Activated naive CD8-positive, alpha-beta T cell (primary cell): ENCODE results near the gene MORC3.

ENCODE experiments used
- H3K27ac Mint-ChIP-seq: one replicate; pipeline ENCODE4 v1.8.0; 2021; ENCODE audit warnings: mixed read lengths
- H3K27me3 Mint-ChIP-seq: one replicate; pipeline ENCODE4 v1.8.0; 2021; ENCODE audit warnings: mixed read lengths
- H3K36me3 Mint-ChIP-seq: one replicate; pipeline ENCODE4 v1.8.0; 2021; ENCODE audit warnings: mixed read lengths
- H3K4me1 Mint-ChIP-seq: one replicate; pipeline ENCODE4 v1.8.0; 2021; ENCODE audit warnings: low read depth, mixed read lengths
- H3K4me3 Mint-ChIP-seq: one replicate; pipeline ENCODE4 v1.8.0; 2021; ENCODE audit warnings: mild to moderate bottlenecking, mixed read lengths
- H3K9me3 Mint-ChIP-seq: one replicate; pipeline ENCODE4 v1.8.0; 2021; ENCODE audit warnings: low read depth, mixed read lengths

Gene MORC3

DNA sequence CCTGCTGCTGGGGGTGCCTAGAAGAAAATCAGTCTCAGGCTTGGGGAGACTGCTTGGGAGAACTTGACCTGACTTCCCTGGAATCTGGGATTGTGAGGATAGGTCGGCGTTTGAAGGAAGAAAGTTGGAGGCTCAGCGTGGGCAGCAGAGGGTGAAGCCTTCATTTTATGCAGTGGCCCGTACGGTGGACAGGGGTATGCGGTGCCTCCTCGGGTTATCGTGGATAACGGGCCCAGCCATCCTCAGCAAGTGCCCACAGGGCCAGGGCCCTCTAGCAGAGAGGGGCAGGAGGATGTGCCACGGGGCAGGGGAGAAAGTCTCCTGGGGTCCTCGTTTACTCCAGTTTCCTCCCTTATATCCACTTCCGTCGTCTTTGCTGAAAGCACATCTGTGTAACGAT, 99.2 kb downstream of the MORC3 start:
- Mint-ChIP-seq H3K4me3 (no peak overlapping the region), H3K27me3 (no peaks in the 10 kb centered on the region), H3K4me1 (no peaks in the 10 kb centered on the region), H3K9me3 (no peaks in the 10 kb centered on the region), H3K36me3 (peaks cover 3% of the 10 kb centered on the region), H3K27ac (no peak overlapping the region)

GRCh38 chr21:36419996-36420395, 100.0 kb downstream of the MORC3 start:
- Mint-ChIP-seq H3K4me1 (no peaks in the 10 kb centered on the region), H3K27me3 (no peaks in the 10 kb centered on the region), H3K27ac (no peak overlapping the region), H3K4me3 (no peak overlapping the region), H3K9me3 (no peaks in the 10 kb centered on the region), H3K36me3 (peaks cover 3% of the 10 kb centered on the region)

- Mint-ChIP-seq H3K27me3 (no peaks in the 10 kb centered on the region), H3K4me3 (no peak overlapping the region)
Measured at GRCh38 chr21:36420571-36421339, 100.8 kb downstream of the MORC3 start.

GRCh38 chr21:36422279-36423098, 102.5 kb downstream of the MORC3 start:
- Mint-ChIP-seq H3K27ac (no peak overlapping the region), H3K4me3 (no peak overlapping the region), H3K4me1 (no peaks in the 10 kb centered on the region), H3K36me3 (no peaks in the 10 kb centered on the region), H3K27me3 (no peaks in the 10 kb centered on the region), H3K9me3 (no peaks in the 10 kb centered on the region)

More at GRCh38 chr21:36420571-36421339, 100.8 kb downstream of the MORC3 start:
- no peaks in the 10 kb centered on the region for H3K9me3 Mint-ChIP-seq
- no peak overlapping the region for H3K27ac Mint-ChIP-seq
- H3K4me1 Mint-ChIP-seq = no peaks in the 10 kb centered on the region
- H3K36me3 Mint-ChIP-seq = peaks cover 3% of the 10 kb centered on the region

GRCh38 chr21:36423771-36424433, 103.9 kb downstream of the MORC3 start:
- Mint-ChIP-seq H3K4me1 (no peaks in the 10 kb centered on the region), H3K9me3 (no peaks in the 10 kb centered on the region), H3K36me3 (no peaks in the 10 kb centered on the region), H3K27ac (no peak overlapping the region), H3K4me3 (no peak overlapping the region), H3K27me3 (no peaks in the 10 kb centered on the region)

DNA sequence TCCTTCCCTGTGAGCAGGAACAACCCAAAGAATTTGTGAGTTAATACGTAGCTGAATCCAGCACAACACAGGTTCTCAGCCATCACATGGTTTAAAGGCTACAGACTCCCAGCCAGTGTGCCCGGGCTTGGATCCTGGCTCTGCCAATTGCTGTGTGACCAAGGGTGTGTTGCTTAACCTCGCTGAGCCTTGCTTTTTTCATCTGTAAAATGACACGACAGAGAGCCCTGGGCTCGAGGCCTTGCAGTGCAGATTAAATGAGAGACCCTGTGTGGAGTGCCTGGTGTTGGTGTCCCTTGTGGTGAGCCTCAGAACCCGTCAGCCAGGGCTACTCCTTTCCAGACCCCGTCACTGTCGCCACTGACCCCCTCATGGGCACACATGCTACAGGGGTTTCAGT, 104.6 kb downstream of the MORC3 start:
- Mint-ChIP-seq H3K4me1 (no peaks in the 10 kb centered on the region), H3K27ac (no peak overlapping the region)

DNA sequence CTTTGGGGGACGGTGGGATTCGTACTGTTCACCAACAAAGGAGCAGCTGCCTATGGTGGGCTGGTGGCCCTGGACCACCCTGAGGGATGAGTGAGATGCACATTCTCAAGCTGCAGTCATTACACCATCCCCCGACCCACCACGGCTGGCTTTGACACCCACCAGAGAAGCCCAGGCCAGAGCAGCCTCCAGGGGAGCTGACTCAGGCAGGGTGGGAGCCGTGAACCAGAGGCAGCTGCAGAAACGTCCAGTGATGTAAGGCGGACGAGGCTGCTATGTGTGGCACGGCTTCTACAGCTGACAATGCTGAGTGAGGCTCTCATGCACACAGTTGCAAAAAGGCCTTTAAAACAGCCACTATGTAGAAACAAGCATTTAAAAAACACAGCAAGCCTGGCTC, 105.3 kb downstream of the MORC3 start:
- Mint-ChIP-seq H3K36me3 (no peaks in the 10 kb centered on the region), H3K9me3 (no peaks in the 10 kb centered on the region), H3K27ac (no peak overlapping the region), H3K4me1 (peaks cover 6% of the 10 kb centered on the region), H3K27me3 (peaks cover 2% of the 10 kb centered on the region), H3K4me3 (no peak overlapping the region)

More for the DNA sequence above, 104.6 kb downstream of the MORC3 start:
- Mint-ChIP-seq H3K36me3 (no peaks in the 10 kb centered on the region), H3K9me3 (no peaks in the 10 kb centered on the region), H3K4me3 (no peak overlapping the region), H3K27me3 (no peaks in the 10 kb centered on the region)
